DMS153 treated with DMSO at 0.1 percent for 48 hours (cell line): ENCODE data around the gene CYFIP1.

Experiments used
- DNase-seq: peaks from one replicate; lab custom pipeline; 2025; ENCODE audit not compliant: unreplicated experiment; lab: John Stamatoyannopoulos, UW

Gene CYFIP1

GRCh38 chr15:22871481-22872086, 108.6 kb downstream of the CYFIP1 start:
- DNase-seq, result no peak

DNA sequence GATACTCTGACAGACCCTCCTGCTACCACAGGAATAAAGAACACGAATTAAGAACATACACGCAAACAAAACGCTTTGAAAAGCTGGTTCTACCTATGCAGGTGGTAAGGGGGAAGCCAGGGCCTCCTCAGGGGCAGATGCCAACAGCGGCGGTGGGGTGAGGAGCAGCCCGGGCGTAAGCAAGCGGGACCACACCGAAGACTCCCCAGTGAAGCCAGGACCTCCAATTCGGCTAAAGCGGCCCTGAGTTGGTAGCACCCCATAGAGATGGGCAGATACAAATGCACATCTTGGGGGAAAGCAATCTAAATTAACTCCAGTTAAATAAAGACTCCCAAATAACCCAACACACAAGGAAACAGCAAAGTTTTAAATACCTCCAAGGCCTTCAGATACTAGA, 109.3 kb downstream of the CYFIP1 start:
- DNase-seq, result no peak

- no peak for DNase-seq
Observed at GRCh38 chr15:22869856-22870255, 110.3 kb downstream of the CYFIP1 start.

DNA sequence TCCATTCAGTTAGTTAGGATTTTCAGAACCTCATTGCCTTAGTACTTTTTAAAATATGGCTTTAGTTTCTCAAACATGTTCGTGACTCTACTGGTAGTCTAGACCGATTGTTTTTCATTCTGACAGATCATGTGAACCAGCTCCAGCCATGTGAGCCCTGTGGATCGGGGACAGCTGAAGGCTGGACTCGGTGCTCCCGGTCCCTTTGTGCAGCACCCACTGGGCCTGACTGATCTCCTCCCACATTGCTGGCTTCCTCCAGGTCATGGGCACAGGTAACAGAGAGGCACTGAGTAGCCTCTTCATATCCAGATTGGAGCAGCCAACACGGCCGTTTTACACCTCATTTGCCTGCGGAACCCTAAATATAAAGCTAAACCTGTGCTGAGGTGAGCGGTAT, 111.2 kb downstream of the CYFIP1 start:
- no peak for DNase-seq

- no peak for DNase-seq
Observed at GRCh38 chr15:22868495-22868894, 111.7 kb downstream of the CYFIP1 start.

- DNase-seq, result no peak
Observed at GRCh38 chr15:22867886-22868285, 112.3 kb downstream of the CYFIP1 start.

GRCh38 chr15:22866079-22866478, 114.1 kb downstream of the CYFIP1 start:
- no peak for DNase-seq

DNA sequence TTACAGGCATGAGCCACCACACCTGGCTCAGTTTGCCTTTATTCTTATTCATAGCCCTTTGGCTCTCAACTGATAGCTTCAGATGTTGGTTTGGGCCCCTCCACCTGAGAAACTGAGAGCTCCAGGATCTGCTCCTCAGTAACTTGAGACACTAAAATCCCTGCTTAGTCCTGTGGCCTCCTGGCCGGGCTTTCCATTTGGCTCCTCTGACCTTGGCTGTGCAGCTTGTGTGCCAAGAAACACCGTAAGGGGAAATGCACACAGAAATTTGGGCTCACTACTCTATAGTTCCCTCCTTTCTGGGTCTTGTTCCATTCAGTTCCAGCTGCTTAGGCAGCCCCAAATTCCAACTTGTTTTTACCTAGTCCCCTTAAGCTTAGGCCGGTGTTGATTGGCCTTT, 116.8 kb downstream of the CYFIP1 start:
- no peak for DNase-seq

- no peak for DNase-seq
Observed at GRCh38 chr15:22861161-22861560, 119.0 kb downstream of the CYFIP1 start.

DNA sequence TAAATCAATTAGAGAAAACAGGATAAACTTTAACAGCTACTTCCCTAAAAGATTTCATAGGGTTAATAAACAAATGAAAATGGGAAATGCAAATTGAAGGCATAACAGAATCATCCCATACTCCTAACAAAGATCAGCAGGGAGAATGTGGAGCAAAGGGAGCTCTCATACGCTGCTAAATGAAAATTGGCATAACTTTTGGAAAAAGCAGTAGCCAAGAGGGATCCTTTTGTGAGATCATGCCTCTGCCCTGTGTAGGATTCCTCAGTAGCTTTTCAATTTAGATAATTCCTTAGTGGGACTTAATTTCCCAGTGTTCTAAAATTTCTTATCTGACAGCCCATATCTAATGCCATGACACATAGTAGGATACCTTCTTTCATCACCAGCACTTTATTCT, 123.5 kb downstream of the CYFIP1 start:
- DNase-seq, result no peak

DNA sequence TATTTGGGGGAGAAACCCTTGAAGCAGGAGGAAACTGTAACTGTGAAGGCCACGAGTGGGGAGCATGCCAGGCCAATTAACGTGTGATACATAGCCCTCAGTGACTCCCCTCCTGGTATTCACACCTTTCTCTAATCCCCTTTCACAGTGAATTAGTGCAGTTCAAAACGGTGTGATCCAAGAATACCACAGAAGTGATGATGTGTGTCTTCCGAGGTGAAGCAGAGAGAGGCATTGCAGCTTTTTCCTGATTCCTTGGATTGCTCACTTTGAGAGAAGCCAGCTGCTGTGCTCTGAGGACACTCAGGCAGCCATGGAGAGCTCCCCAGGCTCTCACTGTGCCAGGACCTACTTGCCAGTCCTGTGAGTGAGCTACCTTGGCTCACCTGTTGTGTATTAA, 124.4 kb downstream of the CYFIP1 start:
- DNase-seq, result no peak

DNA sequence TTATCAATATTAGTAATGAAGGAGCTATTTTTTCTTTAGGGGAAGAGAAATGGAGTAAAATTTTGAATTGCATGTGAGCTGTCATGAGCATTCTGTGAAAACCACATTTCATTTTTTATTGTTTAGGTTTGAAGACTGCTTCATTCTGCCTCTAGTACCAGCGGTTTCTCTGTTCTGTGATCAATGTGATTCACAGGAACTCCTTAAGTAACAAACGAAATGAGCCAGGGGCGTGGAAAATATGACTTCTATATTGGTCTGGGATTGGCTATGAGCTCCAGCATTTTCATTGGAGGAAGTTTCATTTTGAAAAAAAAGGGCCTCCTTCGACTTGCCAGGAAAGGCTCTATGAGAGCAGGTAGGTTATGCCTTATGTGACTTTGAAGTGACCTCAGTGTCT, 128.7 kb downstream of the CYFIP1 start:
- DNase-seq, result no peak

GRCh38 chr15:22850055-22850454, 130.1 kb downstream of the CYFIP1 start:
- DNase-seq, result no peak

DNA sequence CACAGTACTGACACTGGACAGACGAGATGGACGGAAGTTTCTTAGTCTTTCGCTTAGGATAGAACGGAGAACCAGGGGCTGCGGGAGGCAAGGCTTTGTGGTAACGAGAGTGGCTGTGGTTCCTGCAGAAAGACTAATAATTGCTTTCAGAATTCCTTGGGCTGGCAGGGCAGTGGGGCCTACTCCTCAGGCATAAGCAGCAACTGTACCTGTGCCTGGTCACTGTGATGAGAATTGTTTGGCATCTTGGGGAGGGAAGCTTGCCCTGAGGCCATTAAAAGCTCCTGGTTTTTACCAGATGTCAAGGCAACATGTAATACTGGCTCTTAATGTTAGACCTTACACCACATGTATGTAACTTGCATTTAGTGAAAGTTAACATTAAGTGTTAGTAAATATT, 134.1 kb downstream of the CYFIP1 start:
- DNase-seq, result no peak

DNA sequence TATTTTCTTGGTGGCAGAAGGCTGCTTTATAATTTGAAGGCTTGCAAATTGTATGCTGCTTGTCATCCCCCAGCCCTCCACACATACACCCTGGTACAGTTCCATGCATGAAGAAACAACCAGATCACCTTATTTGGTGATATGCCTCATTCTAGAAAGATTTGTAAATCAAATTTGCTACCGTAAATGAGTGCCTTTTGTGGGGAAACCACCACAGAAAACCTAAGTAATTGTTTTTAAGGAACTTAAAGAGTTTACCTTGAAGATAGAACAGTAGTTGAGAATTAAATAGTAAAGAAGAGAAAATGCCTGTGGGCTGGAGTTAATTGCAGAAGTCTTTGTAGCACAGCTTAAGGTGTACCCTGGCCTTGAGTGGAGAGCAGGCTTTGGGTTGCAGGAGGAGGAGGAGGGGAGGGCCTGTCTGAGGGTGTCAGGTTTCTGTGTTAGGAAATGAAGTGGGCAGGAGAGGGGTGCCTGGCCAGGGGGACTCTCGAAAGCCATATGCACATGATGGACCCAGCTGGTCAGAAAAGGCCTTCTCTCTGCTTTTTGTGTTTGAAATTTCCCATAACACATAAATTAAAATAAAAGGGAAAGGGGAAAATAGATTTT, 134.8 kb downstream of the CYFIP1 start:
- DNase-seq, result no peak

DNA sequence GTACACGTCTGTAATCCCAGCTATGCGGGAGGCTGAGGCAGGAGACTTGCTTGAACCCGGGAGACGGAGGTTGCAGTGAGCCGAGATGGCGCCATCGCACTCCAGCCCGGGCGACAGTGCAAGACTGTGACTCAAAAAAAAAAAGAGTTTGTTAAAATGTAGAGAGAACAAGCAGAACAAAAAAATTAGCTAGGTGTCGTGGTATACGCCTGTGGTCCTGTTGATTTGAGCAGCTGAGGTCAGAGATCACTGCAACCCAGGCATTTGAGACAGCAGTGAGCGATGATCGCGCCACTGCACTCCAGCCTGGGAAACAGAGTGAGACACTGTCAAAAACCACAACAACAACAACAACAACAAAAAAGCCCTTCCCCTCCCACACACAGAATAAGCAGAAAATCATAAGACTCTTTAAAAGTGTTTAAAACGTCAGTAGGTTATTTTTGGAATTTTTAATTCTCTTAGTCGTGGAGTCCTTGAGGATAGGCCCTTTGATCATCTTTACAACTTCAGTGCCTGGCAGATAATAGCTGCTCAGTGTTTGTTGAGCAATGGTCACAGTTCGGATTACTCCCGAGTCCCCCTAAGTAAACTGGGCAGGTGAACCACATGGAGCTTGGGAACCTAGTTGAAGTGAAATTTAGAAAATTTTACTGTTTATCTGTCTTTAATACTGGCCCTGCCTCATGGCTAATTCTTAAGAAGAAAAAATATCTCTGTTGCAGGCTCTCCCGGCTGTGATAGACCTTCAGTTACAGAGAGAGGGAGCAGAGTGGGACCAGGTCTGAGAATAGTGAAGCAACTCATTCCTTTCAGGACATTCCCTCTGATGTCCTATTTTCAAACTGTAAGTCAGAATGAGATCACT, 135.5 kb downstream of the CYFIP1 start:
- DNase-seq, result no peak

- no peak for DNase-seq
Observed at GRCh38 chr15:22839046-22839695, 141.0 kb downstream of the CYFIP1 start.

DNA sequence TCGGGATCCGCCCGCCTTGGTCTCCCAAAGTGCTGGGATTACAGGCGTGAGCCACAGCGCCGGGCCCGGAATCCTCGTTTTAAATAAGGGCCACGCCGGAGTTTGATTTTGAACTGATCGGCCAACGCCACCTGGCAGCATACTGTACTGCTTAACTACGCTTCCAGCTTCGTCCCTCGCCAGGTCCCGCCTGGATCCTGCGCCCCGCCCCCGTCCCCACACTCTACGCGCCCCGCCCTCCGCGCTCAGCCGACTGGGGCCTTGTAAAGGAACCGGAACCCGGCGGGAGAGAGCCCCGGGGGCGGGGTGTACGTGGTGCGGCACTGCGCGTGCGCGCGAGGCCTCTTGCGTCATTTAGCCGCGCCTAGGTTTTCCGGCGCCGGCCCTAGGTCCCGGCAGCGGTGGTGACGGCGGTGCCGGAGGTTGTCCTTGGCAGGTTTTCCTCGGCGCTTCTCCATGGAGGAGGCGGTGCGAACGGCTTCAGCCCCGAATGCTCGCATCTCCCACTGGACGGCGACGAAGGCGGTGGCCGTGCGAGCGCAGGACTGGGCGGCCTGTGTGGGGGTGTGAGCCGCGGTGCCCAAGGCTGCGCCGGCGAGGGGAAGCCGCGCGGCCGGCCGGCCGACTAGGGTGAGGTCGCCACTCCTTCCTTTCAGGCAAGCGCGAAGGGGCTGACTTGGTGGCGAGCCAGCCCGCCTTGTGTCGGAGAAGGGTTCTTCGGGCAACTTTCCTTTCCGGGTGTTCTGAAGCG, 141.7 kb downstream of the CYFIP1 start, which contains the start of gene NIPA2:
NIPA2 (plus strand) TSS at position 375 of the 751 bp plus-strand sequence. CDS start 13,066 bp downstream, outside the sequence.
- DNase-seq, result peak; percentile 79

- DNase-seq, result no peak
Observed at GRCh38 chr15:22831473-22831872, 148.7 kb downstream of the CYFIP1 start.

DNA sequence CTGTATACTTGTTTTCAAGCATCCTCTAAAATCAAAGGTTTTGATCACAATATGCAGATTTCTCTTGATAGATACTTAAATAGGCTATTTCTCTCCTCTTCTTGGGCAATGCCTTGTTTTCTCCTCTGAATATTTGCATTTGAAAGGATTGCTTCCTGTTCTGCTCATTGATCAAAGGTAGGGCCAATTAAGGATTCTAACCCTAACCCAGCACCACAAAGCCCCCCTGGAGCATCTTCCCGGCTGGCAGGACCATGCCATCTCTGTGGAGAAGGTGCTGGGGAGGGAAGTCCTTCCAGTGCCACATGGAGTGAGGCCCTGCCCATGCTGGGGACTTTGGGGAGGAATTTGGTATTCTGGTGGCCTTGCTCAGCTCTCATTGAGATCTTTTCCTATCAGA, 153.0 kb downstream of the CYFIP1 start:
- no peak for DNase-seq
